Heart left ventricle (tissue), 16 donors: ENCODE results near the gene GGTA1. TPM values are rescaled to one million over a fixed set of nuclear protein-coding genes. Genes with fewer than 3 reads are reported as not detected.
"Not testable (repeated sequence)": the region's sequence is repeated elsewhere in the genome, so short reads cannot be mapped to it uniquely, and the experiment has no call there.

Experiments
- ATAC-seq, 4 donors: fragments of 200-7000 bp; cut with Tn5 transposase; one replicate each; pipeline ENCODE4 v1.9.1; 2020 to 2022; ENCODE audit warnings: moderate library complexity in 4 of 4, mild to moderate bottlenecking in 3 of 4, moderate number of reproducible peaks in 1 of 4
- DNase-seq, 5 donors: peaks; one replicate each; pipeline ENCODE4 v3.0.0-alpha.2; 2020
- H3K27ac ChIP-seq, 12 donors: fragments of 200-600 bp; sonication (generic) in 4 of 12; one replicate each; pipeline versions ENCODE4 v1.5.0 to v1.8.0; 2016 to 2022; ENCODE audit warnings: mild to moderate bottlenecking in 2 of 12
- H3K27me3 ChIP-seq, 9 donors: fragments of 200-600 bp; sonication (generic) in 2 of 9; one replicate each; pipeline versions ENCODE4 v1.5.1 to v1.8.0; 2016 to 2022; ENCODE audit warnings: mild to moderate bottlenecking in 3 of 9
- H3K36me3 ChIP-seq, 9 donors: fragments of 200-600 bp; sonication (generic) in 2 of 9; one replicate each; pipeline versions ENCODE4 v1.5.0 to v1.8.0; 2018 to 2022; ENCODE audit warnings: mild to moderate bottlenecking in 2 of 9
- H3K4me1 ChIP-seq, 12 donors: fragments of 200-600 bp; sonication (generic) in 4 of 12; one replicate each; pipeline versions ENCODE4 v1.5.0 to v1.8.0; 2016 to 2022; ENCODE audit warnings: mild to moderate bottlenecking in 3 of 12
- H3K4me3 ChIP-seq, 12 donors: fragments of 200-600 bp; sonication (generic) in 4 of 12; one replicate each; pipeline versions ENCODE4 v1.5.0 to v1.8.0; 2017 to 2022; ENCODE audit warnings: mild to moderate bottlenecking in 9 of 12, moderate library complexity in 4 of 12
- H3K9me3 ChIP-seq, 12 donors: fragments of 200-600 bp; sonication (generic) in 4 of 12; one replicate each; pipeline versions ENCODE4 v1.5.0 to v1.8.0; 2016 to 2022; ENCODE audit warnings: mild to moderate bottlenecking in 1 of 12
- POLR2A ChIP-seq, 2 donors: fragments of 450-650 bp; IDR thresholded peaks; one replicate each; pipeline ENCODE4 v1.6.1; 2017; ENCODE audit warnings: antibody characterized with exemption in 2 of 2, mild to moderate bottlenecking in 2 of 2, moderate library complexity in 2 of 2
- WGBS, 4 donors: extraction: QIAGEN DNeasy Blood & Tissue Kit in 2 of 4; methylation state at CpG; one replicate each; pipeline versions ENCODE4 v1.1.5 to v1.1.7; 2013 to 2018; 5-methylcytosine and 5-hydroxymethylcytosine counted together
- intact Hi-C, 10 donors: fragments of 100-400 bp; cut with DNase I; formaldehyde crosslinking; loops; one replicate each; pipeline versions ENCODE4 v1.11.1 to v1.14.2; 2022
- polyA plus RNA-seq, 2 donors: library from polyadenylated mRNA; stranded (reverse); fragments of 200-250 nt; gene quantifications; one replicate each; pipeline ENCODE4 v1.2.3, GENCODE V29; 2013
- total RNA-seq, 9 donors: library from RNA; depleted of rRNA in 2 of 9; stranded (reverse); fragments of >200 nt in 2 of 9; fragmentation: NEBNext Ultra II Directional in 3 of 9; extraction: Animal tissue kit (Norgen Biotek cat#: 25700) in 3 of 9; gene quantifications; one replicate each; pipeline versions ENCODE4 v1.1.0 to v1.2.4, GENCODE V29; 2016 to 2023
- TF ChIP-seq, protein P1 (sequence below), 12 donors: fragments of 200-600 bp; sonication (generic) in 4 of 12; IDR thresholded peaks; one replicate each; pipeline versions ENCODE4 v1.5.0 to v1.8.0; 2018 to 2022; ENCODE audit warnings: antibody characterized with exemption in 12 of 12, mild to moderate bottlenecking in 5 of 12
- donor health status: ischemic (EF 13 %, LVEDD 7.1; RV severe dilation, severe dysfunction).
- donor health status: healthy with polysubstance abuse.
- donor health status: DM: no; HTN: yes; CAD: no.
- donor health status: DM: no; HTN: no; CAD: no.
- donor health status: ischemic (EF 25% LVEDD 6.9; RV normal size, moderate dysfunction).
- donor health status: ischemic (EF 25% LVEDD 5.7; RV mildly dilated, moderate dysfunction).
- donor health status: healthy.
- donor health status: DM: yes; HTN: yes; CAD: no.
- donor health status: ischemic (EF 35%, LVEDD 5.7; RV mildly dilated, moderate dysfunction).
- donor health status: nonischemic (EF 11% LVEDD 7.7; RV severe dilation, severe dysfunction).
- donor health status: DM: yes; HTN: yes; CAD: no.
- donor health status: PGD.
- donor health status: ischemic (EF 29% LVEDD 5.4; RV normal size, mild dysfunction).
- donor health status: nonischemic (EF 23%, LVEDD 6.1; RV moderate dilation, normal function).

Gene GGTA1
- total and polyA plus RNA-seq, 11 donors: 1.8 to 47.7 (median 8.0) TPM

DNA sequence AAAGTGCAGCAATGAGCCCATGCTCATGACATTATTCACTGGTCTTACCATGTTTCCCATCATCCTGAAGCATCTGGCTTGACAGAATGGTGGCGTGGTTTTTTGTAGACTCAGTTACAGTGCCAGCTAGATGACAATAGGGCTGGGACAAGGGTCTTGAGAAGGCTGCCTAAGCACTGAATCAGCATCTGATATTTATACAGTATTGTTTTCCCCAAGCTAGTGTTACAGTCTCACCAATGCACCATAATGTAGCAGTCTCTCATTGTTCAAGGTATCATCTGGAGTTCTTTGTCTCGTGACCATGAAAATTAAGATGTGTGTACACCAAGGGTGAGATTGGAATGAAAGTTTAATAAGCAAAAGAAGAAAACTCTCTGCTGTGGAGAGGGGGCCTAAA is 19.0 kb upstream of the GGTA1 start:
- Histone ChIP-seq H3K4me1 (no peaks in the 10 kb centered on the region), H3K36me3 (no peaks in the 10 kb centered on the region), H3K4me3 (no peak overlapping the region), H3K9me3 (no peaks in the 10 kb centered on the region), H3K27ac (no peak overlapping the region), H3K27me3 (no peaks in the 10 kb centered on the region)
- no peak for DNase-seq
- WGBS, 4 donors: 95 to 99% (median 98%) methylated on average over 2 of the region's 2 CpGs
- TF ChIP-seq, protein P1, sequence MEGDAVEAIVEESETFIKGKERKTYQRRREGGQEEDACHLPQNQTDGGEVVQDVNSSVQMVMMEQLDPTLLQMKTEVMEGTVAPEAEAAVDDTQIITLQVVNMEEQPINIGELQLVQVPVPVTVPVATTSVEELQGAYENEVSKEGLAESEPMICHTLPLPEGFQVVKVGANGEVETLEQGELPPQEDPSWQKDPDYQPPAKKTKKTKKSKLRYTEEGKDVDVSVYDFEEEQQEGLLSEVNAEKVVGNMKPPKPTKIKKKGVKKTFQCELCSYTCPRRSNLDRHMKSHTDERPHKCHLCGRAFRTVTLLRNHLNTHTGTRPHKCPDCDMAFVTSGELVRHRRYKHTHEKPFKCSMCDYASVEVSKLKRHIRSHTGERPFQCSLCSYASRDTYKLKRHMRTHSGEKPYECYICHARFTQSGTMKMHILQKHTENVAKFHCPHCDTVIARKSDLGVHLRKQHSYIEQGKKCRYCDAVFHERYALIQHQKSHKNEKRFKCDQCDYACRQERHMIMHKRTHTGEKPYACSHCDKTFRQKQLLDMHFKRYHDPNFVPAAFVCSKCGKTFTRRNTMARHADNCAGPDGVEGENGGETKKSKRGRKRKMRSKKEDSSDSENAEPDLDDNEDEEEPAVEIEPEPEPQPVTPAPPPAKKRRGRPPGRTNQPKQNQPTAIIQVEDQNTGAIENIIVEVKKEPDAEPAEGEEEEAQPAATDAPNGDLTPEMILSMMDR (IDR thresholded peaks at IDR 0.05): no peak
- TF ChIP-seq POLR2A (IDR thresholded peaks at IDR 0.05): no peak
- intact Hi-C loops: no loop called here
- ATAC-seq: no peak

DNA sequence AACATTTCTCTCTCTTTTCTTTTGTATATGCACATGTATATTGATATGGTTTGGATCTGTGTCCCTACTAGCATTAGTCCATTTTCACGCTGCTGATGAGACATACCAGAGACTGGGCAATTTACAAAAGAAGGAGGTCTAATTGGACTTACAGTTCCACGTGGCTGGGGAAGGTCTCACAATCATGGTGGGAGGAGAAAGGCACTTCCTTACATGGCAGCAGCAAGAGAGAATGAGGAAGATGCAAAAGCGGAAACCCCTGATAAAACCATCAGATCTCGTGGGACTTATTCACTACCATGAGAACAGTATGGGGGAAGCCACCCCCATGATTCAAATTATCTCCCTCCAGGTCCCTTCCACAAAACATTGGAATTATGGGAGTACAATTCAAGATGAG is 13.5 kb upstream of the GGTA1 start:
- H3K4me3 ChIP-seq, intact Hi-C loops, ATAC-seq, H3K9me3 ChIP-seq, DNase-seq, H3K27ac ChIP-seq, H3K36me3 ChIP-seq, H3K27me3 ChIP-seq: not testable (repeated sequence)
- peaks cover 0 to 31% (median 12%) of the 10 kb centered on the region in 12 donors for H3K4me1 ChIP-seq
- WGBS, 4 donors: 71 to 89% (median 79%) methylated on average over 4 of the region's 4 CpGs

DNA sequence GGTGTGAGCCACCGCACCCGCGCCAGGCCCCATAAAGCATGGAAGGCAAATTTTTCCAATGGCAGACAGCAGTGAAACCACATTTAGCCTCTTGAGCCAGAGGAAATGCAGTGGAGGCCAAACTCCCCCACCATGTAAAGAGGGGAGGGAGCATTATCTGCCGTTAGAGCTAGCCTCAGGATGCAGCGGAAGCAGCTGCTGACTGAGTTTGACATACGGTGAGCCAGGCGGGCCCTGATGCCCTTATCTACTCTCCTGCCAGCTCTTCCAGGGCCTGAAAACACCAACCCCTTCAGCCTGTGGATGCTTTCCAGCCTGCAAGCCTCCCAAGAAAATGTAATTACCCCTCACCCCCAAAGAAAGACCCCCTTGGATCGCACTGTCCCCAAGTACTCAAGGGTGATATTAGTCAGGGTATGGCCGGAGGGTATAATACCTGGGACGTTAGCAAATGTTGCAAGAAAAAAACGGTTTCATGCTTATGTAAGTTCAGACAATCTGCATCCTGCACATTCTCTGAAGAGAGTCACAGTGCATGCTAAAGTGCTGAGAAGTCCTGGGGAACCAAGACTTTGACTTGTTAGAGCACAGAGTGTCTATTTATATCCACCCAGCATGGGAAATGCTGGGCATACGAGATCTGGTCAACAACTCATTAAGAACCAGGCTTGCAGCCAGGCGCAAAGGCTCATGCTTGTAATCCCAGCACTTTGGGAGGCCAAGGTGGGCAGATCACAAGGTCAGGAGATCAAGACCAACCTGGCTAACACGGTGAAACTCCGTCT is 11.3 kb upstream of the GGTA1 start:
- H3K27ac ChIP-seq: peak overlapping the region in 11 of 12 donors; percentile 38 to 74 (median 59)
- peaks cover 0 to 41% (median 12%) of the 10 kb centered on the region in 12 donors for H3K4me1 ChIP-seq
- H3K4me3 ChIP-seq: no peak overlapping the region
- 29 to 59% (median 38%) methylated on average over 14 to 15 of the region's 15 CpGs for WGBS, 4 donors
- no peaks in the 10 kb centered on the region for H3K27me3 ChIP-seq
- no peaks in the 10 kb centered on the region for H3K9me3 ChIP-seq
- intact Hi-C loops: no loop called here
- ATAC-seq (peak; percentile 79 to 89 (median 88)), DNase-seq (peak in 3 of 5 donors; percentile 41 to 79 (median 54))
- TF ChIP-seq, protein P1 (IDR thresholded peaks at IDR 0.05): no peak
- TF ChIP-seq POLR2A (IDR thresholded peaks at IDR 0.05): no peak
- no peaks in the 10 kb centered on the region for H3K36me3 ChIP-seq

- 91 to 94% (median 92%) methylated on average over 5 of the region's 5 CpGs for WGBS, 4 donors
- ATAC-seq (no peak), DNase-seq (no peak)
- H3K36me3 ChIP-seq: no peaks in the 10 kb centered on the region
- no peaks in the 10 kb centered on the region for H3K27me3 ChIP-seq
- no peak overlapping the region for H3K4me3 ChIP-seq
- intact Hi-C loops: no loop called here
- peaks cover 0 to 41% (median 12%) of the 10 kb centered on the region in 12 donors for H3K4me1 ChIP-seq
- no peaks in the 10 kb centered on the region for H3K9me3 ChIP-seq
- TF ChIP-seq, protein P1 (IDR thresholded peaks at IDR 0.05): no peak
- no peak for TF ChIP-seq POLR2A (IDR thresholded peaks at IDR 0.05)
- peak overlapping the region in 1 of 12 donors; percentile 60 for H3K27ac ChIP-seq
Measured at GRCh38 chr9:121509180-121509579, 9.5 kb upstream of the GGTA1 start.
